GM12878 (cell line): ENCODE results near the gene CPO. TPM values are rescaled to one million over a fixed set of nuclear protein-coding genes. Genes with fewer than 3 reads are reported as not detected.

Experiments
- ATAC-seq: fragments of 200-7000 bp; cut with Tn5 transposase; 3 replicates; pipeline ENCODE4 v1.9.1; 2020; ENCODE audit warnings: mild to moderate bottlenecking, moderate library complexity
- BruUV-seq: library from RNA; stranded (reverse); fragments of 400-500 nt; replicated peaks from 2 replicates; lab custom pipeline; 2021; lab: Mats Ljungman, UMichigan
- CTCF ChIA-PET: fragments of 300-600 bp; sonication (Branson Sonifier 250); formaldehyde crosslinking; extraction: SDS; loops from one replicate; lab custom pipeline; 2021; ENCODE audit warnings: inconsistent platforms; lab: Yijun Ruan, JAX
- POLR2A ChIA-PET: fragments of 350-600 bp; formaldehyde crosslinking; extraction: SDS; loops from one replicate; lab custom pipeline; 2021; ENCODE audit warnings: inconsistent platforms; lab: Charles Lee
- RAD21 ChIA-PET: fragments of 300-600 bp; sonication (Branson Sonifier 250); formaldehyde crosslinking; loops from one replicate; lab custom pipeline; 2023; ENCODE audit warnings: antibody characterized with exemption; ENCODE audit not compliant: unreplicated experiment; lab: Charles Lee
- SMC1A ChIA-PET: fragments of 300-600 bp; sonication (Branson Sonifier 250); formaldehyde crosslinking; loops from one replicate; lab custom pipeline; 2023; ENCODE audit not compliant: unreplicated experiment, uncharacterized antibody; lab: Charles Lee
- DNase-seq: peaks from one replicate; pipeline ENCODE4 v3.0.0-alpha.2; 2011; ENCODE audit warnings: low read depth, low spot score
- FAIRE-seq: peaks from 3 replicates; lab custom pipeline; 2011; peaks lifted over from hg19 to GRCh38; lab: Jason Lieb, UNC
- H2AFZ ChIP-seq: 2 replicates; pipeline ENCODE4 v1.6.0; 2011; ENCODE audit warnings: low read depth, low read length, control low read depth; ENCODE audit not compliant: control insufficient read depth
- H3K27ac ChIP-seq: 2 replicates; pipeline ENCODE4 v1.5.1; 2011; ENCODE audit warnings: control low read depth; ENCODE audit not compliant: control insufficient read depth, insufficient read depth
- H3K27me3 ChIP-seq, 2 experiments: replicated peaks in 1 of 2; 2 replicates each; pipeline versions ENCODE4 v1.6.0 to v1.6.1; 2011; ENCODE audit warnings: low read length in 1 of 2; ENCODE audit not compliant: control insufficient read depth in 2 of 2, insufficient read depth in 2 of 2
- H3K36me3 ChIP-seq, 2 experiments: 2 replicates each; pipeline ENCODE4 v1.5.1; 2011; ENCODE audit warnings: low read length in 1 of 2; ENCODE audit not compliant: control insufficient read depth in 2 of 2, insufficient read depth in 2 of 2
- H3K4me1 ChIP-seq: 2 replicates; pipeline ENCODE4 v1.6.1; 2011; ENCODE audit warnings: mild to moderate bottlenecking, low read length, moderate library complexity, mixed read lengths; ENCODE audit not compliant: control insufficient read depth, insufficient read depth
- H3K4me2 ChIP-seq: 2 replicates; pipeline ENCODE4 v1.6.0; 2011; ENCODE audit warnings: control low read depth; ENCODE audit not compliant: control insufficient read depth, insufficient read depth
- H3K4me3 ChIP-seq: fragments of 200-600 bp; sonication (generic); 2 replicates; pipeline ENCODE4 v1.5.1; 2016
- H3K79me2 ChIP-seq: 2 replicates; pipeline ENCODE4 v1.6.0; 2011; ENCODE audit warnings: low read length; ENCODE audit not compliant: control insufficient read depth, insufficient read depth
- H3K9ac ChIP-seq: 2 replicates; pipeline ENCODE4 v1.8.0; 2011; ENCODE audit warnings: low read length, control low read depth, mixed read lengths; ENCODE audit not compliant: control insufficient read depth, insufficient read depth
- H3K9me3 ChIP-seq: replicated peaks from 3 replicates; pipeline ENCODE4 v1.5.1; 2011; ENCODE audit warnings: mild to moderate bottlenecking, low read length; ENCODE audit not compliant: control insufficient read depth, insufficient read depth
- H4K20me1 ChIP-seq: 2 replicates; pipeline ENCODE4 v1.6.0; 2011; ENCODE audit not compliant: control insufficient read depth, insufficient read depth
- ATF7 ChIP-seq: fragments of 450-650 bp; IDR thresholded peaks from 2 replicates; pipeline ENCODE4 v1.6.1; 2016; ENCODE audit warnings: low read depth, mild to moderate bottlenecking
- CBX5 ChIP-seq: sonication (generic); IDR thresholded peaks from 2 replicates; pipeline ENCODE4 v1.6.1; 2016; ENCODE audit warnings: low read depth, moderate library complexity, mild to moderate bottlenecking, inconsistent platforms
- CTCF ChIP-seq, 3 experiments: IDR thresholded peaks in 2 of 3; conservative IDR thresholded peaks in 1 of 3; 2 replicates each; pipeline ENCODE4 v1.5.1; 2011; ENCODE audit warnings: low read depth in 3 of 3, low read length in 3 of 3, mild to moderate bottlenecking in 3 of 3, control low read depth in 2 of 3, moderate library complexity in 2 of 3, inconsistent platforms in 1 of 3, mixed read lengths in 1 of 3; ENCODE audit not compliant: control insufficient read depth in 2 of 3, insufficient read depth in 1 of 3; ENCODE audit errors: extremely low read depth in 1 of 3
- EED ChIP-seq: sonication (generic); IDR thresholded peaks from 2 replicates; pipeline ENCODE4 v1.6.1; 2016; ENCODE audit warnings: antibody characterized with exemption, low read depth
- EP300 ChIP-seq, 2 experiments: fragments of 150-350 bp in 1 of 2; IDR thresholded peaks; 2 replicates each; pipeline ENCODE4 v1.6.1; 2011 to 2012; ENCODE audit warnings: low read depth in 2 of 2, low read length in 2 of 2, borderline replicate concordance in 1 of 2, improper control_type of control experiment in 1 of 2, inconsistent platforms in 1 of 2; ENCODE audit not compliant: control insufficient read depth in 1 of 2
- FOS ChIP-seq: IDR thresholded peaks from 3 replicates; pipeline ENCODE4 v1.6.1; 2011; ENCODE audit warnings: borderline replicate concordance; ENCODE audit not compliant: insufficient read length; ENCODE audit errors: extremely low read depth
- IRF4 ChIP-seq: IDR thresholded peaks from 2 replicates; pipeline ENCODE4 v1.6.1; 2011; ENCODE audit warnings: low read depth, low read length
- JUND ChIP-seq: IDR thresholded peaks from 2 replicates; pipeline ENCODE4 v1.6.1; 2012; ENCODE audit warnings: low read depth, mild to moderate bottlenecking, low read length, improper control_type of control experiment, moderate library complexity
- KLF5 ChIP-seq: fragments of 450-650 bp; IDR thresholded peaks from 2 replicates; pipeline ENCODE4 v1.6.1; 2014; ENCODE audit warnings: mild to moderate bottlenecking; ENCODE audit not compliant: partially characterized antibody
- MEF2B ChIP-seq: fragments of 450-650 bp; IDR thresholded peaks from 2 replicates; pipeline ENCODE4 v1.6.1; 2018; ENCODE audit warnings: mild to moderate bottlenecking, moderate library complexity; ENCODE audit not compliant: partially characterized antibody, poor library complexity, severe bottlenecking
- PAX8 ChIP-seq: fragments of 450-650 bp; IDR thresholded peaks from 2 replicates; pipeline ENCODE4 v1.6.1; 2017; ENCODE audit warnings: mild to moderate bottlenecking, moderate library complexity
- POLR2A ChIP-seq: IDR thresholded peaks from 2 replicates; pipeline ENCODE4 v1.6.1; 2011; ENCODE audit warnings: low read depth, mild to moderate bottlenecking, low read length
- POU2F2 ChIP-seq: IDR thresholded peaks from 3 replicates; pipeline ENCODE4 v1.6.1; 2011; ENCODE audit warnings: low read depth, mild to moderate bottlenecking, low read length, borderline replicate concordance
- SIN3A ChIP-seq: IDR thresholded peaks from 2 replicates; pipeline ENCODE4 v1.6.1; 2012; ENCODE audit warnings: low read depth, low read length, improper control_type of control experiment
- SMARCA5 ChIP-seq: fragments of 450-650 bp; IDR thresholded peaks from 2 replicates; pipeline ENCODE4 v1.6.1; 2017; ENCODE audit warnings: mild to moderate bottlenecking
- SREBF1 ChIP-seq: IDR thresholded peaks from 2 replicates; pipeline ENCODE4 v1.6.1; 2012; ENCODE audit warnings: mild to moderate bottlenecking, low read length
- TARDBP ChIP-seq: IDR thresholded peaks from 2 replicates; pipeline ENCODE4 v1.6.1; 2016; ENCODE audit warnings: borderline replicate concordance
- YY1 ChIP-seq: IDR thresholded peaks from 2 replicates; pipeline ENCODE4 v1.6.1; 2011; ENCODE audit warnings: low read depth, mild to moderate bottlenecking, low read length
- WGBS: methylation state at CpG from one replicate; pipeline ENCODE4 v1.1.6; 2016; ENCODE audit warnings: low lambda C conversion rate; ENCODE audit not compliant: insufficient replicate concordance, insufficient coverage; ENCODE audit errors: missing lambda C conversion rate; 5-methylcytosine and 5-hydroxymethylcytosine counted together
- in situ Hi-C: fragments of 300-500 bp; cut with MboI; formaldehyde crosslinking; loops from 9 replicates; pipeline ENCODE4 v1.14.3; 2018; ENCODE audit warnings: mixed read lengths
- intact Hi-C: fragments of 100-400 bp; cut with micrococcal nuclease; formaldehyde crosslinking; loops from one replicate; pipeline ENCODE4 v1.14.2; 2022; ENCODE audit not compliant: unreplicated experiment
- polyA plus RNA-seq, 11 experiments: library from polyadenylated mRNA; depleted of rRNA in 4 of 11; unstranded in 6 of 11; stranded (reverse) in 5 of 11; fragments of >200 nt; fragmentation: Nextera tagmentation in 4 of 11; fragmentation: Illumina TruSeq in 1 of 11; extraction: Ambion mirVana in 4 of 11; extraction: Trizol in 1 of 11; gene quantifications; 1 replicate in 1 of 11; 2 replicates in 10 of 11; pipeline versions ENCODE4 v1.2.1 to v1.2.3, GENCODE V29; 2011 to 2016; ENCODE audit warnings: inconsistent platforms in 2 of 11, missing spikeins in 2 of 11, low read depth in 1 of 11
- total RNA-seq, 4 experiments: library from RNA; depleted of rRNA in 3 of 4; stranded (reverse); fragments of >200 nt in 3 of 4; fragmentation: Illumina TruSeq in 1 of 4; extraction: Trizol in 1 of 4; gene quantifications; 2 replicates each; pipeline versions ENCODE4 v1.2.1 to v1.2.3, GENCODE V29; 2013 to 2021
- TF ChIP-seq, protein P1 (sequence below): fragments of 150-350 bp; IDR thresholded peaks from 2 replicates; pipeline ENCODE4 v1.6.1; 2016; ENCODE audit warnings: low read depth, low read length

The CPO gene
- total and polyA plus RNA-seq, 10 of the 15 experiments (the other 5 are each of a cell fraction or from before 2014, with no cell fraction given): 0.13 to 0.14 TPM; not detected in 8

- TF ChIP-seq YY1: no peak
- no peak for TF ChIP-seq PAX8
Measured at GRCh38 chr2:206990360-206990759, 51.0 kb downstream of the CPO start (continued).

DNA sequence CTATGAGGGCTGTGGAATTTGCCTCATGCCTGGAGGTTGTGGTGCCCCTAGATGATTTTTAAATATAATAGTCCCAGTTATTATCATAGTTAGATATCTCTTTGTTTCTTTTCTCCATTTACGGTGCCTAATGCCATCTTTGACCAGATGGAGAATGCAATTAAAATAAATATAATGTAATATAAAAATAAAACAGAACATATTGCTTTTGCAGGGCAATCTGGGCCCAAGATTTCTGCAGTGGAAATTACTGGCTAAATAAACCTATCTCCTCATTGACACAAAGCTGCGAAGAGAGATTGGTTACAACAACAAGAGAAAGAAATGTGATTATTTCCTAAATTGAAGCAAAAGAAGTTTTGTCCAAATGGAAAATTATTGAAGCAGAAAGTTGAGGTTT, 51.8 kb downstream of the CPO start:
- Histone ChIP-seq H2AFZ (no peak overlapping the region), H3K9me3 (no peaks in the 10 kb centered on the region; the same call in 2 of the 3 replicates), H4K20me1 (no peaks in the 10 kb centered on the region), H3K4me1 (no peaks in the 10 kb centered on the region), H3K36me3 (no peaks in the 10 kb centered on the region), H3K27me3 (no peaks in the 10 kb centered on the region; a peak in 1 of 4 replicates), H3K27ac (no peak overlapping the region), H3K4me2 (no peak overlapping the region), H3K9ac (no peak overlapping the region), H3K79me2 (no peaks in the 10 kb centered on the region), H3K4me3 (no peak overlapping the region)
- POLR2A ChIA-PET: no interaction called here
- CTCF ChIA-PET: interaction anchor here (2.3 to 5.1 kb wide), 2 partner anchors 191 to 481 kb away, joined by 8 to 28 read pairs; no protein-coding TSS in a partner anchor
- intact Hi-C loops (no loop called here), in situ Hi-C loops (no loop called here)
- no peak for DNase-seq
- BruUV-seq: no TSS peak
- 72% methylated on average over 2 of the region's 2 CpGs for WGBS
- ATAC-seq: no peak
- RAD21 ChIA-PET: interaction anchor here (1.2 kb wide), 1 partner anchor 482 kb away, joined by 3 read pairs; no protein-coding TSS in a partner anchor
- SMC1A ChIA-PET: interaction anchor here (0.8 kb wide), 1 partner anchor 258 kb away, joined by 3 read pairs; no protein-coding TSS in a partner anchor
- no peak for FAIRE-seq
- TF ChIP-seq JUND: no peak
- TF ChIP-seq POU2F2: no peak
- no peak for TF ChIP-seq POLR2A
- TF ChIP-seq ATF7: no peak
- TF ChIP-seq FOS: no peak
- no peak for TF ChIP-seq SREBF1
- no peak for TF ChIP-seq SMARCA5
- no peak for TF ChIP-seq TARDBP
- no peak for TF ChIP-seq CBX5
- no peak for TF ChIP-seq CTCF (IDR thresholded peaks at IDR 0.05 in 2 of 3, conservative IDR thresholded peaks at IDR 0.05 in 1 of 3; ENCODE audit: control insufficient read depth in 2 of 3, extremely low read depth in 1 of 3, insufficient read depth in 1 of 3, low read depth in 3 of 3, low read length in 3 of 3)
- no peak for TF ChIP-seq SIN3A
- no peak for TF ChIP-seq IRF4
- no peak for TF ChIP-seq EED
- TF ChIP-seq, protein P1, sequence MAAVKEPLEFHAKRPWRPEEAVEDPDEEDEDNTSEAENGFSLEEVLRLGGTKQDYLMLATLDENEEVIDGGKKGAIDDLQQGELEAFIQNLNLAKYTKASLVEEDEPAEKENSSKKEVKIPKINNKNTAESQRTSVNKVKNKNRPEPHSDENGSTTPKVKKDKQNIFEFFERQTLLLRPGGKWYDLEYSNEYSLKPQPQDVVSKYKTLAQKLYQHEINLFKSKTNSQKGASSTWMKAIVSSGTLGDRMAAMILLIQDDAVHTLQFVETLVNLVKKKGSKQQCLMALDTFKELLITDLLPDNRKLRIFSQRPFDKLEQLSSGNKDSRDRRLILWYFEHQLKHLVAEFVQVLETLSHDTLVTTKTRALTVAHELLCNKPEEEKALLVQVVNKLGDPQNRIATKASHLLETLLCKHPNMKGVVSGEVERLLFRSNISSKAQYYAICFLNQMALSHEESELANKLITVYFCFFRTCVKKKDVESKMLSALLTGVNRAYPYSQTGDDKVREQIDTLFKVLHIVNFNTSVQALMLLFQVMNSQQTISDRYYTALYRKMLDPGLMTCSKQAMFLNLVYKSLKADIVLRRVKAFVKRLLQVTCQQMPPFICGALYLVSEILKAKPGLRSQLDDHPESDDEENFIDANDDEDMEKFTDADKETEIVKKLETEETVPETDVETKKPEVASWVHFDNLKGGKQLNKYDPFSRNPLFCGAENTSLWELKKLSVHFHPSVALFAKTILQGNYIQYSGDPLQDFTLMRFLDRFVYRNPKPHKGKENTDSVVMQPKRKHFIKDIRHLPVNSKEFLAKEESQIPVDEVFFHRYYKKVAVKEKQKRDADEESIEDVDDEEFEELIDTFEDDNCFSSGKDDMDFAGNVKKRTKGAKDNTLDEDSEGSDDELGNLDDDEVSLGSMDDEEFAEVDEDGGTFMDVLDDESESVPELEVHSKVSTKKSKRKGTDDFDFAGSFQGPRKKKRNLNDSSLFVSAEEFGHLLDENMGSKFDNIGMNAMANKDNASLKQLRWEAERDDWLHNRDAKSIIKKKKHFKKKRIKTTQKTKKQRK: no peak
- TF ChIP-seq MEF2B: no peak
- TF ChIP-seq EP300 (IDR thresholded peaks at IDR 0.05; ENCODE audit: borderline replicate concordance in 1 of 2, control insufficient read depth in 1 of 2, low read depth in 2 of 2, low read length in 2 of 2): no peak
- TF ChIP-seq KLF5: no peak
